ENCODE results near the gene TMEM165. TPM values are rescaled to one million over a fixed set of nuclear protein-coding genes. Genes with fewer than 3 reads are reported as not detected.

Gene TMEM165
- total RNA-seq, 5 donors from 2014 or later (not counting 1 experiment from before 2014, with no cell fraction given), result 48.5 to 65.0 (median 56.8) TPM

GRCh38 chr4:55396308-55397125 is 760 bp downstream of the TMEM165 start:
- WGBS (ENCODE audit: insufficient coverage), result 1% methylated on average over 31 of the region's 41 CpGs
- Mint-ChIP-seq H3K9me3 (no peaks in the 10 kb centered on the region), H3K27me3 (no peaks in the 10 kb centered on the region), H3K36me3 (peaks cover 19% of the 10 kb centered on the region), H3K4me3 (peak overlapping the region; percentile 84 to 96 (median 85)), H3K4me1 (peaks cover 46 to 52% (median 50%) of the 10 kb centered on the region in 3 donors), H3K27ac (peak overlapping the region; percentile 72 to 74)
- peak overlapping the region; percentile 68 to 81 for H3K4me3 ChIP-seq (ENCODE audit: control insufficient read depth in 1 of 2, extremely low read depth in 1 of 2, low read length in 1 of 2)
- no peaks in the 10 kb centered on the region for H3K9me3 ChIP-seq
- peak in 10 of 35 experiments; percentile 1 to 46 (median 13) for DNase-seq
- peak overlapping the region; percentile 79 for H3K27ac ChIP-seq (ENCODE audit: low read length)
- ChIA-PET POLR2A (interaction anchor here (0.6 to 0.9 kb wide), 2 partner anchors 9 to 168 kb away, joined by 3 read pairs; no protein-coding TSS in a partner anchor), CTCF (interaction anchor here (0.7 to 2.2 kb wide), 7 partner anchors 10 to 1511 kb away, joined by 3 to 26 read pairs (median 3); partner anchors contain the start of genes PAICS (in 1 of the 2), PPAT (in 1 of the 2), REST (in 1 of the 2) and SRD5A3 (in 1 of the 2))
- H3K4me1 ChIP-seq (ENCODE audit: control insufficient read depth in 1 of 2, extremely low read depth in 1 of 2, insufficient read depth in 2 of 2, low read length in 2 of 2), result peaks cover 26 to 29% of the 10 kb centered on the region in 2 experiments
- H3K27me3 ChIP-seq (replicated peaks in 1 of 2; ENCODE audit: control insufficient read depth in 2 of 2, extremely low read depth in 1 of 2, insufficient read depth in 2 of 2, low read length in 1 of 2), result no peaks in the 10 kb centered on the region
- peaks cover 0 to 3% of the 10 kb centered on the region in 2 donors for H3K36me3 ChIP-seq (ENCODE audit: control insufficient read depth in 2 of 2, extremely low read depth in 1 of 2, insufficient read depth in 1 of 2, low read length in 1 of 2)
- peak; percentile 4 to 21 (median 16) for ATAC-seq (replicated peaks in 1 of 4)

GRCh38 chr4:55397126-55397436 is 1.3 kb downstream of the TMEM165 start:
- Mint-ChIP-seq H3K4me3 (peak overlapping the region; percentile 84 to 96 (median 85)), H3K9me3 (no peaks in the 10 kb centered on the region), H3K36me3 (peaks cover 19% of the 10 kb centered on the region), H3K27ac (peak overlapping the region; percentile 72 to 74), H3K4me1 (peaks cover 46 to 52% (median 50%) of the 10 kb centered on the region in 3 donors), H3K27me3 (no peaks in the 10 kb centered on the region)
- Histone ChIP-seq H3K9me3 (no peaks in the 10 kb centered on the region), H3K4me3 (ENCODE audit: control insufficient read depth in 1 of 2, extremely low read depth in 1 of 2, low read length in 1 of 2) (peak overlapping the region; percentile 68 to 81), H3K36me3 (ENCODE audit: control insufficient read depth in 2 of 2, extremely low read depth in 1 of 2, insufficient read depth in 1 of 2, low read length in 1 of 2) (peaks cover 0 to 3% of the 10 kb centered on the region in 2 donors), H3K4me1 (ENCODE audit: control insufficient read depth in 1 of 2, extremely low read depth in 1 of 2, insufficient read depth in 2 of 2, low read length in 2 of 2) (peaks cover 26 to 29% of the 10 kb centered on the region in 2 experiments), H3K27me3 (replicated peaks in 1 of 2; ENCODE audit: control insufficient read depth in 2 of 2, extremely low read depth in 1 of 2, insufficient read depth in 2 of 2, low read length in 1 of 2) (no peaks in the 10 kb centered on the region), H3K27ac (ENCODE audit: low read length) (no peak overlapping the region)
- ATAC-seq (replicated peaks in 1 of 4) (no peak), DNase-seq (peak in 1 of 35 experiments; percentile 12)
- 5% methylated on average over 2 of the region's 7 CpGs for WGBS (ENCODE audit: insufficient coverage)
- ChIA-PET POLR2A (interaction anchor here in 1 of 2 donors (0.9 kb wide), 1 partner anchor 9 kb away, joined by 3 read pairs; no protein-coding TSS in a partner anchor), CTCF (interaction anchor here (0.7 to 1.0 kb wide), 3 partner anchors 13 to 1510 kb away, joined by 3 to 4 read pairs (median 3); partner anchors contain the start of gene REST (in 1 of the 2))

GRCh38 chr4:55397520-55398321 is 2.0 kb downstream of the TMEM165 start:
- peaks cover 46 to 52% (median 50%) of the 10 kb centered on the region in 3 donors for H3K4me1 Mint-ChIP-seq

GRCh38 chr4:55398461-55398860 is 2.7 kb downstream of the TMEM165 start:
- H3K4me1 Mint-ChIP-seq, result peaks cover 50 to 54% (median 51%) of the 10 kb centered on the region in 3 donors

More at GRCh38 chr4:55397520-55398321, 2.0 kb downstream of the TMEM165 start:
- Mint-ChIP-seq H3K27me3 (no peaks in the 10 kb centered on the region), H3K4me3 (peak overlapping the region; percentile 84 to 96 (median 85)), H3K36me3 (peaks cover 19% of the 10 kb centered on the region), H3K27ac (peak overlapping the region; percentile 60 to 74), H3K9me3 (no peaks in the 10 kb centered on the region)
- Histone ChIP-seq H3K4me3 (ENCODE audit: control insufficient read depth in 1 of 2, extremely low read depth in 1 of 2, low read length in 1 of 2) (peak overlapping the region in 1 of 2 donors; percentile 81), H3K36me3 (ENCODE audit: control insufficient read depth in 2 of 2, extremely low read depth in 1 of 2, insufficient read depth in 1 of 2, low read length in 1 of 2) (peaks cover 0 to 3% of the 10 kb centered on the region in 2 donors), H3K27me3 (replicated peaks in 1 of 2; ENCODE audit: control insufficient read depth in 2 of 2, extremely low read depth in 1 of 2, insufficient read depth in 2 of 2, low read length in 1 of 2) (no peaks in the 10 kb centered on the region), H3K4me1 (ENCODE audit: control insufficient read depth in 1 of 2, extremely low read depth in 1 of 2, insufficient read depth in 2 of 2, low read length in 2 of 2) (peaks cover 26 to 29% of the 10 kb centered on the region in 2 experiments), H3K9me3 (no peaks in the 10 kb centered on the region), H3K27ac (ENCODE audit: low read length) (no peak overlapping the region)
- CTCF ChIA-PET, result interaction anchor here (0.7 to 1.0 kb wide), 2 partner anchors 34 to 1510 kb away, joined by 3 to 4 read pairs; partner anchors contain the start of gene REST (in 1 of the 2)
- ATAC-seq (replicated peaks in 1 of 4) (no peak), DNase-seq (no peak)
- WGBS (ENCODE audit: insufficient coverage), result 42% methylated on average over 7 of the region's 15 CpGs
- POLR2A ChIA-PET, result interaction anchor here (0.6 to 0.7 kb wide), 3 partner anchors 12 to 148 kb away, joined by 3 to 22 read pairs (median 4); no protein-coding TSS in a partner anchor

GRCh38 chr4:55398966-55399365 is 3.2 kb downstream of the TMEM165 start:
- Histone ChIP-seq H3K36me3 (ENCODE audit: control insufficient read depth in 2 of 2, extremely low read depth in 1 of 2, insufficient read depth in 1 of 2, low read length in 1 of 2) (peaks cover 0 to 3% of the 10 kb centered on the region in 2 donors), H3K27ac (ENCODE audit: low read length) (no peak overlapping the region), H3K27me3 (replicated peaks in 1 of 2; ENCODE audit: control insufficient read depth in 2 of 2, extremely low read depth in 1 of 2, insufficient read depth in 2 of 2, low read length in 1 of 2) (no peaks in the 10 kb centered on the region), H3K4me3 (ENCODE audit: control insufficient read depth in 1 of 2, extremely low read depth in 1 of 2, low read length in 1 of 2) (no peak overlapping the region), H3K9me3 (no peaks in the 10 kb centered on the region), H3K4me1 (ENCODE audit: control insufficient read depth in 1 of 2, extremely low read depth in 1 of 2, insufficient read depth in 2 of 2, low read length in 2 of 2) (peaks cover 26 to 29% of the 10 kb centered on the region in 2 experiments)
- WGBS (ENCODE audit: insufficient coverage), result no CpG with 5 or more reads among the region's 3 CpGs
- Mint-ChIP-seq H3K4me1 (peaks cover 50 to 58% (median 54%) of the 10 kb centered on the region in 3 donors), H3K9me3 (no peaks in the 10 kb centered on the region), H3K36me3 (peaks cover 27% of the 10 kb centered on the region), H3K27me3 (no peaks in the 10 kb centered on the region), H3K27ac (peak overlapping the region; percentile 73 to 75), H3K4me3 (peak overlapping the region; percentile 60 to 96 (median 61))
- ATAC-seq (replicated peaks in 1 of 4), result no peak
- ChIA-PET CTCF (interaction anchor here (0.6 to 1.4 kb wide), 6 partner anchors 10 to 473 kb away, joined by 3 to 4 read pairs (median 4); no protein-coding TSS in a partner anchor), POLR2A (interaction anchor here (0.5 to 0.7 kb wide), 6 partner anchors 26 to 1342 kb away, joined by 3 to 10 read pairs (median 5); no protein-coding TSS in a partner anchor)
- DNase-seq, result no peak

More at GRCh38 chr4:55398461-55398860, 2.7 kb downstream of the TMEM165 start:
- Histone ChIP-seq H3K4me1 (ENCODE audit: control insufficient read depth in 1 of 2, extremely low read depth in 1 of 2, insufficient read depth in 2 of 2, low read length in 2 of 2) (peaks cover 26 to 29% of the 10 kb centered on the region in 2 experiments), H3K36me3 (ENCODE audit: control insufficient read depth in 2 of 2, extremely low read depth in 1 of 2, insufficient read depth in 1 of 2, low read length in 1 of 2) (peaks cover 0 to 3% of the 10 kb centered on the region in 2 donors), H3K27me3 (replicated peaks in 1 of 2; ENCODE audit: control insufficient read depth in 2 of 2, extremely low read depth in 1 of 2, insufficient read depth in 2 of 2, low read length in 1 of 2) (no peaks in the 10 kb centered on the region), H3K4me3 (ENCODE audit: control insufficient read depth in 1 of 2, extremely low read depth in 1 of 2, low read length in 1 of 2) (no peak overlapping the region), H3K9me3 (no peaks in the 10 kb centered on the region), H3K27ac (ENCODE audit: low read length) (no peak overlapping the region)
- POLR2A ChIA-PET, result interaction anchor here (0.5 to 0.7 kb wide), 10 partner anchors 10 to 1342 kb away, joined by 3 to 22 read pairs (median 8); no protein-coding TSS in a partner anchor
- Mint-ChIP-seq H3K36me3 (peaks cover 22% of the 10 kb centered on the region), H3K27ac (peak overlapping the region in 1 of 2 donors; percentile 74), H3K27me3 (no peaks in the 10 kb centered on the region), H3K9me3 (no peaks in the 10 kb centered on the region), H3K4me3 (peak overlapping the region; percentile 84 to 96 (median 85))
- WGBS (ENCODE audit: insufficient coverage), result 20% methylated on average over 1 of the region's 1 CpG
- ATAC-seq (replicated peaks in 1 of 4) (no peak), DNase-seq (no peak)
- CTCF ChIA-PET, result interaction anchor here (0.6 to 0.7 kb wide), 2 partner anchors 34 to 473 kb away, joined by 3 to 4 read pairs; no protein-coding TSS in a partner anchor
